HG03442 (cell line): Measurements from ENCODE around the gene SYNGR4.

Source experiments
- ATAC-seq: cut with Tn5 transposase; IDR thresholded peaks from one replicate; pipeline ENCODE4 v1.9.1; 2021; ENCODE audit warnings: mild to moderate bottlenecking, moderate library complexity; ENCODE audit not compliant: unreplicated experiment

Gene SYNGR4

GRCh38 chr19:48341515-48342413 lies 22.4 kb upstream of the SYNGR4 start:
- ATAC-seq: no peak

GRCh38 chr19:48342414-48342738 lies 21.8 kb upstream of the SYNGR4 start:
- ATAC-seq: no peak

GRCh38 chr19:48342841-48343540 lies 21.2 kb upstream of the SYNGR4 start:
- ATAC-seq: no peak

- no peak for ATAC-seq
Observed at GRCh38 chr19:48344892-48345291, 19.3 kb upstream of the SYNGR4 start.

- ATAC-seq: no peak
Observed at GRCh38 chr19:48346191-48346590, 18.0 kb upstream of the SYNGR4 start.

- ATAC-seq: no peak
Observed at GRCh38 chr19:48348045-48348444, 16.1 kb upstream of the SYNGR4 start.

GRCh38 chr19:48348737-48349136 lies 15.4 kb upstream of the SYNGR4 start:
- ATAC-seq: no peak

GRCh38 chr19:48350856-48351255 lies 13.3 kb upstream of the SYNGR4 start:
- ATAC-seq: no peak

- ATAC-seq: no peak
Observed at GRCh38 chr19:48351341-48351752, 12.8 kb upstream of the SYNGR4 start.

- no peak for ATAC-seq
Observed at GRCh38 chr19:48353677-48354076, 10.5 kb upstream of the SYNGR4 start.

- ATAC-seq: no peak
Observed at GRCh38 chr19:48354332-48354992, 9.7 kb upstream of the SYNGR4 start.

- no peak for ATAC-seq
Observed at GRCh38 chr19:48355365-48355954, 8.7 kb upstream of the SYNGR4 start.

GRCh38 chr19:48359123-48359522 lies 5.0 kb upstream of the SYNGR4 start:
- ATAC-seq: no peak

GRCh38 chr19:48361912-48362311 lies 2.3 kb upstream of the SYNGR4 start:
- no peak for ATAC-seq

- ATAC-seq: peak; percentile 39
Observed at GRCh38 chr19:48362716-48363499, 1.3 kb upstream of the SYNGR4 start.

GRCh38 chr19:48363500-48363809 lies 712 bp upstream of the SYNGR4 start:
- no peak for ATAC-seq

- ATAC-seq: no peak
Observed at GRCh38 chr19:48364598-48365348, 606 bp downstream of the SYNGR4 start.

- no peak for ATAC-seq
Observed at GRCh38 chr19:48365602-48366001, 1.4 kb downstream of the SYNGR4 start.

GRCh38 chr19:48367855-48368254 lies 3.7 kb downstream of the SYNGR4 start:
- no peak for ATAC-seq

GRCh38 chr19:48368936-48369335 lies 4.8 kb downstream of the SYNGR4 start:
- ATAC-seq: no peak
